Measurements from ENCODE around the gene NME8. TPM values are rescaled to one million over a fixed set of nuclear protein-coding genes. Genes with fewer than 3 reads are reported as not detected.

The NME8 gene
- total RNA-seq, 1 donor from 2014 or later, result not detected

- TF ChIP-seq, protein P1, sequence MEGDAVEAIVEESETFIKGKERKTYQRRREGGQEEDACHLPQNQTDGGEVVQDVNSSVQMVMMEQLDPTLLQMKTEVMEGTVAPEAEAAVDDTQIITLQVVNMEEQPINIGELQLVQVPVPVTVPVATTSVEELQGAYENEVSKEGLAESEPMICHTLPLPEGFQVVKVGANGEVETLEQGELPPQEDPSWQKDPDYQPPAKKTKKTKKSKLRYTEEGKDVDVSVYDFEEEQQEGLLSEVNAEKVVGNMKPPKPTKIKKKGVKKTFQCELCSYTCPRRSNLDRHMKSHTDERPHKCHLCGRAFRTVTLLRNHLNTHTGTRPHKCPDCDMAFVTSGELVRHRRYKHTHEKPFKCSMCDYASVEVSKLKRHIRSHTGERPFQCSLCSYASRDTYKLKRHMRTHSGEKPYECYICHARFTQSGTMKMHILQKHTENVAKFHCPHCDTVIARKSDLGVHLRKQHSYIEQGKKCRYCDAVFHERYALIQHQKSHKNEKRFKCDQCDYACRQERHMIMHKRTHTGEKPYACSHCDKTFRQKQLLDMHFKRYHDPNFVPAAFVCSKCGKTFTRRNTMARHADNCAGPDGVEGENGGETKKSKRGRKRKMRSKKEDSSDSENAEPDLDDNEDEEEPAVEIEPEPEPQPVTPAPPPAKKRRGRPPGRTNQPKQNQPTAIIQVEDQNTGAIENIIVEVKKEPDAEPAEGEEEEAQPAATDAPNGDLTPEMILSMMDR (IDR thresholded peaks at IDR 0.05; ENCODE audit: insufficient read depth, low read depth, low read length), result peak; percentile 66
- TF ChIP-seq EZH2 (IDR thresholded peaks at IDR 0.05; ENCODE audit: insufficient read depth, low read length), result no peak
Observed at GRCh38 chr7:37901236-37901827, 52.9 kb downstream of the NME8 start.

GRCh38 chr7:37901890-37902524, 53.6 kb downstream of the NME8 start:
- Histone ChIP-seq H3K9ac (ENCODE audit: low read length) (peak overlapping the region; percentile 10), H3K79me2 (ENCODE audit: insufficient read depth, low read length) (no peaks in the 10 kb centered on the region), H3K36me3 (ENCODE audit: insufficient read depth, low read length) (no peaks in the 10 kb centered on the region), H3K4me3 (ENCODE audit: insufficient read depth, low read depth, low read length) (no peak overlapping the region), H3K4me2 (ENCODE audit: low read length) (peak overlapping the region; percentile 64), H2AFZ (ENCODE audit: low read depth, low read length) (no peak overlapping the region), H4K20me1 (ENCODE audit: insufficient read depth, low read length) (no peaks in the 10 kb centered on the region), H3K27me3 (ENCODE audit: insufficient read depth, low read length) (no peaks in the 10 kb centered on the region), H3K9me3 (ENCODE audit: insufficient read depth, low read depth, low read length) (no peaks in the 10 kb centered on the region), H3K27ac (ENCODE audit: low read depth, low read length) (peak overlapping the region; percentile 11), H3K4me1 (ENCODE audit: insufficient read depth, low read length) (peaks cover 16% of the 10 kb centered on the region)
- no peak overlapping the region for H3K4me3 Mint-ChIP-seq (ENCODE audit: unreplicated experiment)
- no peak for TF ChIP-seq EZH2 (IDR thresholded peaks at IDR 0.05; ENCODE audit: insufficient read depth, low read length)
- TF ChIP-seq, protein P1 (IDR thresholded peaks at IDR 0.05; ENCODE audit: insufficient read depth, low read depth, low read length), result no peak
- no peaks in the 10 kb centered on the region for H3K9me3 Mint-ChIP-seq (ENCODE audit: unreplicated experiment)
- FAIRE-seq, result no peak
- peaks cover 8% of the 10 kb centered on the region for H3K4me1 Mint-ChIP-seq (ENCODE audit: low read depth, unreplicated experiment)
- no peaks in the 10 kb centered on the region for H3K36me3 Mint-ChIP-seq (ENCODE audit: low read depth, unreplicated experiment)
- peaks cover 3% of the 10 kb centered on the region for H3K27me3 Mint-ChIP-seq (ENCODE audit: low read depth, unreplicated experiment)
- peak; percentile 76 for DNase-seq (ENCODE audit: low read depth)
- peak overlapping the region; percentile 13 for H3K27ac Mint-ChIP-seq (ENCODE audit: unreplicated experiment)

More at GRCh38 chr7:37901236-37901827, 52.9 kb downstream of the NME8 start:
- Mint-ChIP-seq H3K4me1 (ENCODE audit: low read depth, unreplicated experiment) (peaks cover 8% of the 10 kb centered on the region), H3K9me3 (ENCODE audit: unreplicated experiment) (no peaks in the 10 kb centered on the region), H3K36me3 (ENCODE audit: low read depth, unreplicated experiment) (no peaks in the 10 kb centered on the region), H3K27me3 (ENCODE audit: low read depth, unreplicated experiment) (peaks cover 3% of the 10 kb centered on the region), H3K27ac (ENCODE audit: unreplicated experiment) (peak overlapping the region; percentile 13), H3K4me3 (ENCODE audit: unreplicated experiment) (no peak overlapping the region)
- Histone ChIP-seq H3K27me3 (ENCODE audit: insufficient read depth, low read length) (no peaks in the 10 kb centered on the region), H3K4me2 (ENCODE audit: low read length) (peak overlapping the region; percentile 64), H3K27ac (ENCODE audit: low read depth, low read length) (peak overlapping the region; percentile 11), H3K79me2 (ENCODE audit: insufficient read depth, low read length) (no peaks in the 10 kb centered on the region), H4K20me1 (ENCODE audit: insufficient read depth, low read length) (no peaks in the 10 kb centered on the region), H3K9ac (ENCODE audit: low read length) (peak overlapping the region; percentile 10), H3K4me1 (ENCODE audit: insufficient read depth, low read length) (peaks cover 15% of the 10 kb centered on the region), H3K4me3 (ENCODE audit: insufficient read depth, low read depth, low read length) (no peak overlapping the region), H2AFZ (ENCODE audit: low read depth, low read length) (no peak overlapping the region), H3K36me3 (ENCODE audit: insufficient read depth, low read length) (no peaks in the 10 kb centered on the region), H3K9me3 (ENCODE audit: insufficient read depth, low read depth, low read length) (no peaks in the 10 kb centered on the region)
- FAIRE-seq (no peak), DNase-seq (ENCODE audit: low read depth) (peak; percentile 46)
